T-cell (primary cell): ENCODE measurements around the gene ZBTB24. TPM values are rescaled to one million over a fixed set of nuclear protein-coding genes. Genes with fewer than 3 reads are reported as not detected.

ENCODE experiments used
- ATAC-seq, 4 experiments: fragments of 200-7000 bp in 3 of 4; fragments of 150-1000 bp in 1 of 4; cut with Tn5 transposase; replicated peaks in 1 of 4; 1 replicate in 3 of 4; 2 replicates in 1 of 4; pipeline ENCODE4 v1.10.0; 2021; ENCODE audit warnings: moderate library complexity in 3 of 4, mild to moderate bottlenecking in 2 of 4, moderate number of reproducible peaks in 1 of 4
- CTCF ChIA-PET, 2 donors: fragments of 300-600 bp; sonication (Branson Sonifier 250); formaldehyde crosslinking; loops; one replicate each; lab custom pipeline; 2022; ENCODE audit warnings: antibody characterized with exemption in 2 of 2; lab: Charles Lee
- POLR2A ChIA-PET, 2 donors: fragments of 300-600 bp; sonication (Branson Sonifier 250); formaldehyde crosslinking; loops; one replicate each; lab custom pipeline; 2022; ENCODE audit warnings: antibody characterized with exemption in 2 of 2; lab: Charles Lee
- DNase-seq, 35 experiments: peaks; one replicate each; pipeline versions ENCODE4 v3.0.0 to v3.0.0-alpha.2; 2013 to 2023
- H3K27ac ChIP-seq: one replicate; pipeline ENCODE4 v1.5.1; 2013; ENCODE audit warnings: low read length
- H3K27me3 ChIP-seq, 2 experiments: replicated peaks in 1 of 2; 1 replicate in 1 of 2; 2 replicates in 1 of 2; pipeline versions ENCODE4 v1.6.1 to v1.7.0; 2013; ENCODE audit warnings: low read length in 1 of 2, mixed read lengths in 1 of 2; ENCODE audit not compliant: control insufficient read depth in 2 of 2, insufficient read depth in 2 of 2; ENCODE audit errors: extremely low read depth in 1 of 2
- H3K36me3 ChIP-seq, 2 donors: 1 replicate in 1 of 2; 2 replicates in 1 of 2; pipeline versions ENCODE4 v1.6.1 to v1.7.0; 2013; ENCODE audit warnings: low read length in 1 of 2; ENCODE audit not compliant: control insufficient read depth in 2 of 2, insufficient read depth in 1 of 2; ENCODE audit errors: extremely low read depth in 1 of 2
- H3K4me1 ChIP-seq, 2 experiments: 1 replicate in 1 of 2; 2 replicates in 1 of 2; pipeline versions ENCODE4 v1.6.1 to v1.7.0; 2013; ENCODE audit warnings: low read length in 2 of 2, mixed read lengths in 1 of 2; ENCODE audit not compliant: insufficient read depth in 2 of 2, control insufficient read depth in 1 of 2; ENCODE audit errors: extremely low read depth in 1 of 2
- H3K4me3 ChIP-seq, 2 donors: 1 replicate in 1 of 2; 2 replicates in 1 of 2; pipeline versions ENCODE4 v1.5.1 to v1.7.0; 2013; ENCODE audit warnings: mild to moderate bottlenecking in 2 of 2, low read length in 1 of 2, moderate library complexity in 1 of 2; ENCODE audit not compliant: control insufficient read depth in 1 of 2; ENCODE audit errors: extremely low read depth in 1 of 2
- H3K9me3 ChIP-seq: 2 replicates; pipeline ENCODE4 v1.7.0; 2013
- H3K27ac Mint-ChIP-seq, 2 donors: one replicate each; pipeline ENCODE4 v1.8.0; 2020 to 2021; ENCODE audit warnings: mild to moderate bottlenecking in 2 of 2, mixed read lengths in 2 of 2
- H3K27me3 Mint-ChIP-seq, 2 donors: one replicate each; pipeline ENCODE4 v1.8.0; 2021 to 2022; ENCODE audit warnings: mixed read lengths in 2 of 2
- H3K36me3 Mint-ChIP-seq: one replicate; pipeline ENCODE4 v1.8.0; 2021; ENCODE audit warnings: mixed read lengths
- H3K4me1 Mint-ChIP-seq, 3 donors: one replicate each; pipeline ENCODE4 v1.8.0; 2020 to 2022; ENCODE audit warnings: mixed read lengths in 3 of 3, mild to moderate bottlenecking in 1 of 3
- H3K4me3 Mint-ChIP-seq, 3 donors: one replicate each; pipeline ENCODE4 v1.8.0; 2020 to 2022; ENCODE audit warnings: mild to moderate bottlenecking in 3 of 3, mixed read lengths in 3 of 3, moderate library complexity in 3 of 3
- H3K9me3 Mint-ChIP-seq, 3 donors: one replicate each; pipeline ENCODE4 v1.8.0; 2020 to 2022; ENCODE audit warnings: mixed read lengths in 3 of 3
- WGBS: methylation state at CpG from one replicate; pipeline ENCODE4 v1.1.5; 2013; ENCODE audit warnings: missing lambda C conversion rate; ENCODE audit not compliant: insufficient coverage; 5-methylcytosine and 5-hydroxymethylcytosine counted together
- total RNA-seq, 35 experiments: library from RNA in 6 of 35; stranded (reverse) in 6 of 35; fragments of 120-200 nt in 1 of 35; gene quantifications; one replicate each; pipeline versions ENCODE4 v1.2.1 to v1.2.4 and lab custom pipeline; 2013 to 2026

The ZBTB24 gene
- total RNA-seq, 5 donors from 2014 or later (not counting 1 experiment from before 2014, with no cell fraction given): 14.1 to 21.2 (median 19.5) TPM

- DNase-seq (no peak), ATAC-seq (no peak)
- Histone ChIP-seq H3K9me3 (no peaks in the 10 kb centered on the region), H3K27ac (no peak overlapping the region), H3K36me3 (no peaks in the 10 kb centered on the region), H3K4me1 (no peaks in the 10 kb centered on the region), H3K27me3 (no peaks in the 10 kb centered on the region), H3K4me3 (no peak overlapping the region)
- 93% methylated on average over 3 of the region's 3 CpGs for WGBS
- Mint-ChIP-seq H3K9me3 (no peaks in the 10 kb centered on the region), H3K4me3 (no peak overlapping the region), H3K27me3 (peaks cover 0 to 4% of the 10 kb centered on the region in 2 donors), H3K36me3 (peaks cover 3% of the 10 kb centered on the region), H3K4me1 (no peaks in the 10 kb centered on the region), H3K27ac (no peak overlapping the region)
- ChIA-PET CTCF (no interaction called here), POLR2A (interaction anchor here in 1 of 2 donors (0.5 to 0.6 kb wide), 2 partner anchors 1615 to 1912 kb away, joined by 3 to 6 read pairs; no protein-coding TSS in a partner anchor)
These were observed 53.5 kb downstream of the ZBTB24 start for GRCh38 chr6:109429496-109429895.

GRCh38 chr6:109428889-109429477, 54.0 kb downstream of the ZBTB24 start:
- peaks cover 3% of the 10 kb centered on the region for H3K36me3 Mint-ChIP-seq
- Histone ChIP-seq H3K4me1 (no peaks in the 10 kb centered on the region), H3K27ac (no peak overlapping the region), H3K36me3 (no peaks in the 10 kb centered on the region), H3K27me3 (no peaks in the 10 kb centered on the region), H3K4me3 (no peak overlapping the region), H3K9me3 (no peaks in the 10 kb centered on the region)
- no peak overlapping the region for H3K4me3 Mint-ChIP-seq
- ChIA-PET POLR2A (interaction anchor here in 1 of 2 donors (0.6 kb wide), 1 partner anchor 1614 kb away, joined by 3 read pairs; no protein-coding TSS in a partner anchor), CTCF (no interaction called here)
- no peaks in the 10 kb centered on the region for H3K9me3 Mint-ChIP-seq
- no peaks in the 10 kb centered on the region for H3K4me1 Mint-ChIP-seq
- WGBS: 65% methylated on average over 4 of the region's 7 CpGs
- ATAC-seq (no peak), DNase-seq (no peak)
- H3K27me3 Mint-ChIP-seq: peaks cover 0 to 4% of the 10 kb centered on the region in 2 donors
- H3K27ac Mint-ChIP-seq: no peak overlapping the region

- no peak overlapping the region for H3K27ac Mint-ChIP-seq
- CTCF ChIA-PET: interaction anchor here in 1 of 2 donors (0.6 kb wide), 1 partner anchor 41 kb away, joined by 3 read pairs; no protein-coding TSS in a partner anchor
These were observed 58.1 kb downstream of the ZBTB24 start for GRCh38 chr6:109424946-109425345.

GRCh38 chr6:109421184-109421583, 61.8 kb downstream of the ZBTB24 start:
- Mint-ChIP-seq H3K4me3 (no peak overlapping the region), H3K27me3 (no peaks in the 10 kb centered on the region), H3K27ac (no peak overlapping the region), H3K4me1 (no peaks in the 10 kb centered on the region), H3K36me3 (peaks cover 3% of the 10 kb centered on the region), H3K9me3 (no peaks in the 10 kb centered on the region)
- Histone ChIP-seq H3K4me1 (no peaks in the 10 kb centered on the region), H3K36me3 (no peaks in the 10 kb centered on the region), H3K9me3 (no peaks in the 10 kb centered on the region), H3K27ac (no peak overlapping the region), H3K4me3 (no peak overlapping the region), H3K27me3 (no peaks in the 10 kb centered on the region)
- ATAC-seq (no peak), DNase-seq (no peak)
- ChIA-PET POLR2A (no interaction called here), CTCF (no interaction called here)
- no CpG with 5 or more reads among the region's 1 CpG for WGBS

More at GRCh38 chr6:109424946-109425345, 58.1 kb downstream of the ZBTB24 start:
- no peaks in the 10 kb centered on the region for H3K9me3 Mint-ChIP-seq
- Histone ChIP-seq H3K27ac (no peak overlapping the region), H3K36me3 (no peaks in the 10 kb centered on the region), H3K9me3 (no peaks in the 10 kb centered on the region), H3K4me1 (no peaks in the 10 kb centered on the region), H3K27me3 (no peaks in the 10 kb centered on the region), H3K4me3 (no peak overlapping the region)
- no peak overlapping the region for H3K4me3 Mint-ChIP-seq
- DNase-seq (no peak), ATAC-seq (no peak)
- H3K36me3 Mint-ChIP-seq: peaks cover 3% of the 10 kb centered on the region
- no peaks in the 10 kb centered on the region for H3K4me1 Mint-ChIP-seq
- POLR2A ChIA-PET: no interaction called here
- peaks cover 0 to 4% of the 10 kb centered on the region in 2 donors for H3K27me3 Mint-ChIP-seq
- WGBS: no CpG with 5 or more reads among the region's 2 CpGs

GRCh38 chr6:109420751-109421150, 62.3 kb downstream of the ZBTB24 start:
- DNase-seq (no peak), ATAC-seq (no peak)
- Mint-ChIP-seq H3K27me3 (no peaks in the 10 kb centered on the region), H3K27ac (no peak overlapping the region), H3K9me3 (no peaks in the 10 kb centered on the region), H3K36me3 (peaks cover 3% of the 10 kb centered on the region), H3K4me1 (no peaks in the 10 kb centered on the region), H3K4me3 (no peak overlapping the region)
- H3K4me1 ChIP-seq: no peaks in the 10 kb centered on the region
- no peak overlapping the region for H3K27ac ChIP-seq
- no peak overlapping the region for H3K4me3 ChIP-seq
- no peaks in the 10 kb centered on the region for H3K36me3 ChIP-seq
- ChIA-PET CTCF (no interaction called here), POLR2A (interaction anchor here in 1 of 2 donors (0.7 kb wide), 1 partner anchor 43 kb away, joined by 3 read pairs; no protein-coding TSS in a partner anchor)
- no CpG with 5 or more reads among the region's 1 CpG for WGBS
- no peaks in the 10 kb centered on the region for H3K27me3 ChIP-seq
- no peaks in the 10 kb centered on the region for H3K9me3 ChIP-seq

- 92% methylated on average over 3 of the region's 4 CpGs for WGBS
These were observed 65.4 kb downstream of the ZBTB24 start for GRCh38 chr6:109417646-109418045.

More at GRCh38 chr6:109417646-109418045, 65.4 kb downstream of the ZBTB24 start:
- Histone ChIP-seq H3K4me1 (no peaks in the 10 kb centered on the region), H3K4me3 (no peak overlapping the region), H3K27ac (no peak overlapping the region), H3K9me3 (no peaks in the 10 kb centered on the region), H3K27me3 (no peaks in the 10 kb centered on the region), H3K36me3 (no peaks in the 10 kb centered on the region)
- no peak for DNase-seq
- H3K4me3 Mint-ChIP-seq: no peak overlapping the region
- ChIA-PET CTCF (no interaction called here), POLR2A (interaction anchor here in 1 of 2 donors (0.7 kb wide), 1 partner anchor 10 kb away, joined by 4 read pairs; no protein-coding TSS in a partner anchor)
- H3K27me3 Mint-ChIP-seq: no peaks in the 10 kb centered on the region
- no peak overlapping the region for H3K27ac Mint-ChIP-seq
- no peak for ATAC-seq
- H3K36me3 Mint-ChIP-seq: no peaks in the 10 kb centered on the region
- no peaks in the 10 kb centered on the region for H3K4me1 Mint-ChIP-seq
- no peaks in the 10 kb centered on the region for H3K9me3 Mint-ChIP-seq
